Measurements from ENCODE around the gene ZC3H4. TPM values are rescaled to one million over a fixed set of nuclear protein-coding genes. Genes with fewer than 3 reads are reported as not detected.
A peak's percentile ranks its signal among the peaks of the same experiment; 100 is the strongest.

Gene ZC3H4
- total RNA-seq, 1 donor from 2014 or later, result 56.7 TPM

DNA sequence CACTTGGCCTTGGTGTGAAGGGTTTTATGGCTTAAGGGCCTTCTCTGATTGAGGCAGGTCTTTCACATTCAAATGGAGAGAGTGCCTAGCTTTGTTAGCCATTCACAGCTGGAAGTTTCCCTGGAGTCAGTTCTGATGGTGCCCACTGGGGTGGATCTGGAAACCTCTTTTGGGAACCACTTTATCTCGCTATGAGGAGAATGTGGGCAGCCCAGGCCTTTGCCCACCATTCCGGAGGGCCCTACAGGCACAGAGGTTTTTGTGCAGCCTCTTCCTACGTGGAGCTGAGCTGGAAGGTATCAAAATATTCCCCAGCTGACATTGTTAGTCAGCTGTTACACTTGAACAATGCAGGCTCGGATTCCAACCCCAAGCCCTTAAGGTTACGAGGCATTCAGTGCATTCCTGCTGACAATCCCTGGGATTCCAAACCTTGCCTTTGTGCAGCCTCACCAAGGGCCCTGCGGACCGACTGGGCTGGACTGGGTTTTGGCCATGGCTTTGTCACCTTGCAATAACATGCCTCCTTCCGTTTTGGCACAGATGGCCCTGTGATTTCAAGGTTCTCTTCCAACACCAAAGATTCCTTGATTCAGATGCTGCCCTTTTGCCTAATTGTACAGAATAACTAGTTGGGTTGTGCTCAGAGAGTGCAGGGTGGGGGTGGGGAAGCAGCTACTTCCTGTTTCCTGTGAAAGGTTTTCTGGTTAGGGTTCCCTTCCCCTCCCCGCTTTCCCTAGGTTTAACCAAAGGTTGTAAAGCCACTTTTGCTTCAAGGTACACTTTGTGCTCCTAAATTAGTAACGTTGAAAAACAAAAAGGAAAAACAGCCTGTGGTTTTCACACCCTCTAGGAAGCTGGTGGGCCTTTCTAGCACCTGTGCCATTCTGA lies 44.1 kb upstream of the ZC3H4 start:
- TF ChIP-seq, protein P1, sequence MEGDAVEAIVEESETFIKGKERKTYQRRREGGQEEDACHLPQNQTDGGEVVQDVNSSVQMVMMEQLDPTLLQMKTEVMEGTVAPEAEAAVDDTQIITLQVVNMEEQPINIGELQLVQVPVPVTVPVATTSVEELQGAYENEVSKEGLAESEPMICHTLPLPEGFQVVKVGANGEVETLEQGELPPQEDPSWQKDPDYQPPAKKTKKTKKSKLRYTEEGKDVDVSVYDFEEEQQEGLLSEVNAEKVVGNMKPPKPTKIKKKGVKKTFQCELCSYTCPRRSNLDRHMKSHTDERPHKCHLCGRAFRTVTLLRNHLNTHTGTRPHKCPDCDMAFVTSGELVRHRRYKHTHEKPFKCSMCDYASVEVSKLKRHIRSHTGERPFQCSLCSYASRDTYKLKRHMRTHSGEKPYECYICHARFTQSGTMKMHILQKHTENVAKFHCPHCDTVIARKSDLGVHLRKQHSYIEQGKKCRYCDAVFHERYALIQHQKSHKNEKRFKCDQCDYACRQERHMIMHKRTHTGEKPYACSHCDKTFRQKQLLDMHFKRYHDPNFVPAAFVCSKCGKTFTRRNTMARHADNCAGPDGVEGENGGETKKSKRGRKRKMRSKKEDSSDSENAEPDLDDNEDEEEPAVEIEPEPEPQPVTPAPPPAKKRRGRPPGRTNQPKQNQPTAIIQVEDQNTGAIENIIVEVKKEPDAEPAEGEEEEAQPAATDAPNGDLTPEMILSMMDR (IDR thresholded peaks at IDR 0.05; ENCODE audit: unreplicated experiment), result no peak
- Mint-ChIP-seq H3K9me3 (ENCODE audit: unreplicated experiment) (no peaks in the 10 kb centered on the region), H3K36me3 (ENCODE audit: low read depth, unreplicated experiment) (peaks cover 27% of the 10 kb centered on the region), H3K4me1 (ENCODE audit: unreplicated experiment) (peaks cover 33% of the 10 kb centered on the region), H3K27ac (ENCODE audit: unreplicated experiment) (peak overlapping the region; percentile 100), H3K4me3 (ENCODE audit: unreplicated experiment) (peak overlapping the region; percentile 26), H3K27me3 (ENCODE audit: unreplicated experiment) (peaks cover 1% of the 10 kb centered on the region)
- peak; percentile 63 for DNase-seq (ENCODE audit: low spot score)

DNA sequence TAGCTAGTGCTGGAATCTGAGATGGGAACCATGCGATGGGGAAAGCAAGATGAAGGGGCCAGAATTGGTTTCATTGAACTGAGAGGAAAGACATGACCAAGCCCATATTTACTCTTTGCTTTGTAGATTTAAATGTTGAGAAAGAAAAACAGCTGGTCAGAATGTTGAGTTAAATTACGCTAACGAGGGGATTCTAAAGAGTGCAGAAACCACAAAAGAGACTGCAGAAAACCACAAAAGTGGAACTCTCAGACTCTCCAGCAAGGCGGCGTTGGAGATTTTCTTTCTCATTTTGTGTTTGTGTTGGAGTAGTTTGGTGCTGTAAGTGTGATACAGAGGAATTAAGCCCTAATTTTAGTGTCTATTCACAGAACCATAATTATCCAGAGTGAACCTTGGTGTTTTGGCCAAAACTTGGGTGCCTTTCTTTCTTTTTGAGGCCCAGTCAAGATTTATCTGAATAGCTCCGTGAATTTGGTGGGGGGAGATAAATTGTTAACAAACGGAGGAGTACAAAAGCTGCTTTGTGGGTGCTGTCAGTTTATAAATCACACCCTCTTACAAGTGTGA lies 43.4 kb upstream of the ZC3H4 start:
- H3K36me3 Mint-ChIP-seq (ENCODE audit: low read depth, unreplicated experiment), result peaks cover 30% of the 10 kb centered on the region
- peaks cover 33% of the 10 kb centered on the region for H3K4me1 Mint-ChIP-seq (ENCODE audit: unreplicated experiment)
- H3K27me3 Mint-ChIP-seq (ENCODE audit: unreplicated experiment), result peaks cover 1% of the 10 kb centered on the region
- peak overlapping the region; percentile 26 for H3K4me3 Mint-ChIP-seq (ENCODE audit: unreplicated experiment)
- H3K9me3 Mint-ChIP-seq (ENCODE audit: unreplicated experiment), result no peaks in the 10 kb centered on the region
- H3K27ac Mint-ChIP-seq (ENCODE audit: unreplicated experiment), result peak overlapping the region; percentile 100
- DNase-seq (ENCODE audit: low spot score), result no peak
- TF ChIP-seq, protein P1 (IDR thresholded peaks at IDR 0.05; ENCODE audit: unreplicated experiment), result no peak

DNA sequence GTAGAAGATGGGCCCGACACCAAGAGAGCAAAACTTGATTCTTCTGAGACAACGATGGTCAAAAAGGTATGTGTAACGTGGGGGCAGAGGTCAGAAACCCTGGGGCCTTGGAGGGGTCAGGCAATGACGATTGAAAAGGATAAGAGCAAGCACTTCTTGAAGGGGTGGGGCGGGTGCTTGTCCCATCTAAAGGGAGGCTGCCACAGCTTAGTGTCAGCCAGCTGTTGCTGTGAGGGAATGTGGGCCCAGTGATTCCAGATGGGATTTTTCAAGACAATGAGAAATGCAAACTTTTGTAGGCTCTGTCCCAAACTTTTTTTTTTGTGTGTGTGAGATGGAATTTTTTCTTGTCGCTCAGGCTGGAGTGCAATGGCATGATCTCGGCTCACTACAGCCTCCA lies 41.6 kb upstream of the ZC3H4 start:
- H3K27ac Mint-ChIP-seq (ENCODE audit: unreplicated experiment), result peak overlapping the region; percentile 76
- no peak for DNase-seq (ENCODE audit: low spot score)
- peaks cover 33% of the 10 kb centered on the region for H3K4me1 Mint-ChIP-seq (ENCODE audit: unreplicated experiment)
- H3K36me3 Mint-ChIP-seq (ENCODE audit: low read depth, unreplicated experiment), result peaks cover 45% of the 10 kb centered on the region
- peak overlapping the region; percentile 75 for H3K4me3 Mint-ChIP-seq (ENCODE audit: unreplicated experiment)
- peaks cover 1% of the 10 kb centered on the region for H3K27me3 Mint-ChIP-seq (ENCODE audit: unreplicated experiment)
- no peaks in the 10 kb centered on the region for H3K9me3 Mint-ChIP-seq (ENCODE audit: unreplicated experiment)
- TF ChIP-seq, protein P1 (IDR thresholded peaks at IDR 0.05; ENCODE audit: unreplicated experiment), result no peak

DNA sequence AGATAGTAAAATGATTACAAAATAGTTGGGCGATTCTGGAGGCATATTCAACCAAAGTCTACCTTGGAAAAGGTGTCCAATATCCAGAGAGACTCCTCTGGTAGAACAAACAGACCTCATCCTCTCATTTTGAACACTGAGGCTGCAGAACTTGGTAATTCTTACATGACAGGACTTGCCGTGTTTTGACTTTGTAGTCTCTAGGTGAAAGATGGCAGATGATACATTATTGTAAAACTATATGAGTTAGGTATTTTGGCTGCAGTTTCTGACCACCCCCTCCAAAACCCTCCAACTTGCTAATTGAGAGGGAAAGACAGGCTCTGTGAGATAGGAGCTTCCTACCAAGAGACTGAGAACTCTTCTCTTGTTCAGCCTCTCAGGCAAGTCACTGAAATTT lies 39.7 kb upstream of the ZC3H4 start:
- Mint-ChIP-seq H3K27ac (ENCODE audit: unreplicated experiment) (no peak overlapping the region), H3K36me3 (ENCODE audit: low read depth, unreplicated experiment) (peaks cover 44% of the 10 kb centered on the region), H3K27me3 (ENCODE audit: unreplicated experiment) (peaks cover 1% of the 10 kb centered on the region)

More for the DNA sequence above, 39.7 kb upstream of the ZC3H4 start:
- no peak for DNase-seq (ENCODE audit: low spot score)
- H3K4me3 Mint-ChIP-seq (ENCODE audit: unreplicated experiment), result no peak overlapping the region
- H3K4me1 Mint-ChIP-seq (ENCODE audit: unreplicated experiment), result peaks cover 21% of the 10 kb centered on the region
- TF ChIP-seq, protein P1 (IDR thresholded peaks at IDR 0.05; ENCODE audit: unreplicated experiment), result no peak
- H3K9me3 Mint-ChIP-seq (ENCODE audit: unreplicated experiment), result no peaks in the 10 kb centered on the region
